Fibroblast of lung (primary cell): ENCODE data around the gene APPL1.

Source experiments
- CTCF ChIP-seq, 2 donors: IDR thresholded peaks in 1 of 2; conservative IDR thresholded peaks in 1 of 2; 1 replicate in 1 of 2; 2 replicates in 1 of 2; pipeline ENCODE4 v1.5.1; 2011 to 2012; ENCODE audit warnings: low read length in 2 of 2, control low read depth in 1 of 2, inconsistent platforms in 1 of 2, low read depth in 1 of 2, mild to moderate bottlenecking in 1 of 2
- EZH2 ChIP-seq: IDR thresholded peaks from 2 replicates; pipeline ENCODE4 v1.5.1; 2012; ENCODE audit warnings: low read length, control low read depth, mild to moderate bottlenecking; ENCODE audit errors: missing control alignments

DNA sequence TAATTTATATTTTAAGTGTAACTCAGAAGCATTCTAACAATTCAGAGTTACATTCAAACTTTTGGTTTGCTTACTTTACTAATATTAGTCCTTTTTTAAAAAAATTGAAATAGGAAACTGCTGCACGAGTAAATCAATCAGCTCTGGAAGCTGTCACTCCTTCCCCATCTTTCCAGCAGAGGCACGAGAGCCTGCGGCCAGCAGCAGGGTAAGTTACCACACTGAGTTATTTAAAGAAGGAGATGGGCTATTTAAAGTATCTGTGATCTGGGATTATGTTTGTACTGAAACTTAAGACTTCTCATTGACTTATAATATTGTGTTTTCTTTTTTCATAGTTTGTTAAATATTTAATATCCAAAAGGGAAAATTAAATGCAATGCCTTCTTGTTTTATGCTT is 29.3 kb downstream of the APPL1 start:
- no peak for TF ChIP-seq CTCF (conservative IDR thresholded peaks at IDR 0.05 in 1 of 2, IDR thresholded peaks at IDR 0.05 in 1 of 2; ENCODE audit: low read depth in 1 of 2, low read length in 2 of 2)
- no peak for TF ChIP-seq EZH2
